ENCODE data around the gene CDC73. TPM values are rescaled to one million over a fixed set of nuclear protein-coding genes. Genes with fewer than 3 reads are reported as not detected.
"Not testable (repeated sequence)": the region's sequence is repeated elsewhere in the genome, so short reads cannot be mapped to it uniquely, and the experiment has no call there.

The CDC73 gene
- total RNA-seq, 1 experiment from 2014 or later, result 18.9 TPM

DNA sequence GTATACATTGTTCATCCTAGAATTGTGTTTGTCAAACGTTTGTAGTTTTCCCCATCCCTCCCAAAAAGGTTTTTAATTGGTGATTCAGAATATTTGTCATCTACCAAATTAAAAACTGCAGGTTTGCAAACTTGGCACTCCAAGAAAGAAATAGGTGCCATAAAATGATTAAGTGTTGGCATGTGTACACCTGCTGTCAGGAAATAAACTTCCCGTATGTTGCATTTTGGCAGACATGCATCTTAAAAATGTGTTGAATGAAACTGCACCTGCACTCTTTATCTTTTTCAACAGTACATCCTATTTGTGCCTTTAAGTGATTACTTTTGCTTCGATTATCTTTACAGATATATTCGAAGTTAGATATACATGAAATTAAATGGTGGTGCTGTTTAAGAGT, 57.3 kb downstream of the CDC73 start:
- no peak for DNase-seq (ENCODE audit: low read depth)

DNA sequence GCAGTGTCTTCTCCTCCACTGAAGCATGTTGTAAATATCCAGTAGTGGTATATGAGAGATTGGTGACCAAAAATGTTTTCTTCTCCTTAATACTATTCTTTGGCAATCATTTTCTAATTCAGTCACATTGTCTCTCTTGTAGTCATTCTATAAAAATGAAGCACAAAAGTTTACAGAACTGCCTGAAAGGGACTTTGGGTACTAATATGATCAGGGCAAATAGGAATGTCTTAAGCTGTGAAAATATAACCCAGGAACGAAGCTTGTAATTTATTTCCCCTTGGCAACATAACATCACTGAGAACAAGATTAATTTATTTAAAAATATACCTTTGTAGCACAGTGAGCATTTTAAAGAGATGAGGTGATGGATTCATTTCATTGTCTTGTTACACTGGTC, 59.7 kb downstream of the CDC73 start:
- DNase-seq (ENCODE audit: low read depth), result no peak

GRCh38 chr1:193181985-193182384, 60.2 kb downstream of the CDC73 start:
- DNase-seq (ENCODE audit: low read depth), result peak; percentile 11

GRCh38 chr1:193183019-193183627, 61.3 kb downstream of the CDC73 start:
- DNase-seq (ENCODE audit: low read depth), result peak; percentile 44

DNA sequence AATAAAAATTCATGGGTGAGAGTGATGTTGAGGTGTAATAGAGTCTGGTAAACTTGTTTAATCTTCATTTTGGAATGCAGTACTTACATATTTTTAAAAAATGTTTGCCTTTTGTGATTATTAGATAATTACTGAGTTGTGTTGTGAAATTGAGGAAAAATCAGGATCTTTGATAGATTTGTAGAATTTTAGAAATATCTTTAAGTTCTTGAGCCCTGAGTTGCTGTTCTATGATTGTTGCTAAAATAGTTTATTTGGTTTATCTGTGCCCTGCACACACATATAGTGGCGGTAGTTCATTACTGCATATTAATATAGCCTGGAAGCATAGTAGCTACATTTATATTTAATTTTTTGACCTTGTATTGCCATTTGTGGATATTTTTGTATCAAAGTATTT, 62.9 kb downstream of the CDC73 start:
- DNase-seq (ENCODE audit: low read depth), result no peak

DNA sequence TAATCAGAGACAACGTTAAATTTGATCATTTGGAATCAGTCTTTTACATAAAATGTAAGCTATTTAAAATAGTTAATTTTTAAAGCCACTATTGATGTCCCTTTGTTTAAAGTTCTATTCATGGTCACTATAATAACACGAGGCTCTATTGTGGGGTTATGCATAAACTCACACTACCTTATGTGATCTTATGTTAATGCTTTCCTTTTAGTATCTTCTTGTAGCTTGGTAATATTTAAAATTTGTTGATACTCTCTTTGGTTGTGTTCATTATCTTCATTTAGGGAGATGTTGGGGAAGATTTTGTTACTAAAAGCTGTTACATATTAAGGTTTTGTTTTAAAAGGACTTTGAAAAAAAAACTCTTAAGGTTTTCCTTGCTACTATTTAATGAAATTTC, 63.4 kb downstream of the CDC73 start:
- no peak for DNase-seq (ENCODE audit: low read depth)

- DNase-seq (ENCODE audit: low read depth), result peak; percentile 42
Observed at GRCh38 chr1:193185901-193186731, 64.3 kb downstream of the CDC73 start, which contains the start of gene B3GALT2. TSS of gene B3GALT2 (minus strand) at chr1:193186613. CDS start at chr1:193181562, 5,051 bp downstream.

DNA sequence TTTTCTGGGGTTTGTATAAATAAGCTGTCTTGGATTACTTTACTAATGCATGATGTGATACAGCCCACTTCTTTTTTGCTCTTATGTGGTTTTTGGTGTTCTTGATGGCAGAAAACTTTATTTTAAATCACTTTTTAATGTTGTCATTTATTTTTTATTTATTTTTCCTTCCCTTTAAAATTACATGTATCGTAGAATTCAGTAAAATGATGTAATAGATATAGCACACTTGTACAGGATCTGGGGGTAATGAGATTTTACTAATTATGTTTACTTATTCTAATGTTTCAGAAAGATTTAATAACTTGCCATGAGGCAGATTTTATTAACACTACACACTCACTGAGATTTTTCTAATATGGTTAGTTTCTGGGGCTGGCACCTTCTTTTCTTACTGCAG, 65.3 kb downstream of the CDC73 start:
- no peak for DNase-seq (ENCODE audit: low read depth)

GRCh38 chr1:193188915-193189314, 67.1 kb downstream of the CDC73 start:
- DNase-seq (ENCODE audit: low read depth), result not testable (repeated sequence)

GRCh38 chr1:193189442-193190095, 67.7 kb downstream of the CDC73 start:
- no peak for DNase-seq (ENCODE audit: low read depth)

GRCh38 chr1:193190096-193190744, 68.4 kb downstream of the CDC73 start:
- peak; percentile 14 for DNase-seq (ENCODE audit: low read depth)

DNA sequence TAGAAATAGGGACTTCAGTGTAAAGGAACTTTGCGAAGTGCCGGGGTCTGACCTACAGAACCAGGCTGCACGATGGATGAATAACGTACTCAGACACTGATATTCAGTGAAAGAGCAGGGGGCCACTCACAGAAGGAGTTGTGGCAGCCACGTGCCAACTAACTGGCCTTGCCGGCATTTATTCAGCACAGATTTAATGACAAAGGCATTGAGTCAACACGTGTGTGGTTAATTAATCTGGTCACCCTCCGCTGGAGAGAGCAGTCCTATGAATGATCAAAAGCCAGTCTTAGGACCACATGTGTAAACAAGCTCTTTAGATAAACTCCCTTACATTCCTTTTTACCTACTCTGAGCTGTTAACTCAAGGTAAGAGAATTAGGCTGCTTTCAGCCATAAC, 70.8 kb downstream of the CDC73 start:
- no peak for DNase-seq (ENCODE audit: low read depth)

DNA sequence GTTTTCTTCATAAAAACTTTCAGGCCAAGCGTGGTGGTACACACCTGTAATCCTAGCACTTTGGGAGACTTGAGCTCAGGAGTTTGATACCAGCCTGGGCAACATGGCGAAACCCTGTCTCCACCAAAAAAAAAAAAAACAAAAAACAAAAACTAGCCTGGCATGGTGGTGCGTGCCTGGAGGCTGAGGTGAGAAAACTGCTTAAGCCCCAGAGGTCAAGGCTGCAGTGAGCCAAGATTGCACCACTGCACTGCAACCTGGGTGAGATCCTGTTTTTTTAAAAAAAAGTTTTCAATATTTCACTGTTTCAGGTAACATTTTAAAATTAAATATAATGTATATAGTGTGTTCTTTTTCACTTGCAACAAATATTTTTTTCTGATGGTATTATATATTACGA, 78.1 kb downstream of the CDC73 start:
- DNase-seq (ENCODE audit: low read depth), result no peak

- no peak for DNase-seq (ENCODE audit: low read depth)
Observed at GRCh38 chr1:193201021-193201420, 79.2 kb downstream of the CDC73 start.

DNA sequence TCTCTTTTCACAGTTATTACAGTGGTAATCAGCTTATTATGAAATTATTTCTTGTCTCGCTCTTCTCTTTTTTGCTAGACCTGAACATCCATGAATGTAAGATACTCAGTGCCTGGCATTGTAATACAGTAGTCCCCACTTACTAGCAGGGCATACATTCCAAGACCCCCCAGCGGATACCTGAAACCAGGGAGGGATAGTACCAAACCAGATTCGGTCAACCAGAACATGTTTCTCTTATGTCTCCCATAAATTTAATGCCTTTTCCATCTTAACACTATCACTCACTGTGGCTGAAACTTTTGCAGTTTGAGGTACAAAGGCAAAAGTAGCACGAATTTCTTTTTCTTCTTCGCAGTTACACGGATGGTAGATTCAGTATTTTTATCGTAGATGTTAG, 89.2 kb downstream of the CDC73 start:
- no peak for DNase-seq (ENCODE audit: low read depth)

DNA sequence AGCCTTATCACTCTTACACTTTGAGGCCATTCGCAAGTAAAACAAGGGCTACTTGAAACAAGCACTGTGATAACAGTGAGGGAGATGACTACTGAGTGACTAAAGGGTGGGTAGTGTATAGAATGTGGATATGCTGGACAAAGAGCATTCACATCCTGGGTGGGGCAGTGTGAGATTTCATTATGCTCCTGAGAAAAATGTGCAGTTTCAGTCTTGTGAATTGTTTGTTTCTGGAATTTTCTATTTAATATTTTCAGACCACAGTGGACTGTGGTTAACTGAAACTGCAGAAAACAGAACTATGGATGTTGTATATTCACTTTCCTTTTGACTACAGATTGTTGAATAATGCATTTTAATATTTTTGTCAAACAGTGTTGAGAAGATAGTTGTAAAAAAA, 89.7 kb downstream of the CDC73 start:
- DNase-seq (ENCODE audit: low read depth), result peak; percentile 64

GRCh38 chr1:193212637-193213036, 90.8 kb downstream of the CDC73 start:
- DNase-seq (ENCODE audit: low read depth), result no peak

DNA sequence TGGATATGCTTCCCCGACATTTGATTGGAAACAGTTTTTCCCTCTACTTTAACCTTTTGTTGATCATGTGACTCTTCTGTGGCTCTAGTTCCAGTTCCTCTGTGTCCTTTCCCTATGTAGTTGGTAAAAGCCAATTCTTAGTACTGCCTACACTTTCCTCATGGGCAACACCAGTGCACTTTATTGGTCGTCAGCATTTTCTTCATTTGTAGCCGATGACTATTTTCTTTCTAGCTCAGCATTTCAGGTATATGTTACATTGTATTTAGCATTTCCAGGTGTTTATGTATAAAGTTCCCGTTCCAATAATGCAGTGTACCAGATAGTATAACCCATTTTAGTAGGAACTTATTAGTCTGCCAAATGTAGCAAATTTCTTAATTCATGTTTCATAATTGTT, 92.2 kb downstream of the CDC73 start:
- DNase-seq (ENCODE audit: low read depth), result no peak

- DNase-seq (ENCODE audit: low read depth), result no peak
Observed at GRCh38 chr1:193216920-193217319, 95.1 kb downstream of the CDC73 start.

GRCh38 chr1:193219391-193219790, 97.6 kb downstream of the CDC73 start:
- no peak for DNase-seq (ENCODE audit: low read depth)

- peak; percentile 35 for DNase-seq (ENCODE audit: low read depth)
Observed at GRCh38 chr1:193221651-193222050, 99.8 kb downstream of the CDC73 start.

DNA sequence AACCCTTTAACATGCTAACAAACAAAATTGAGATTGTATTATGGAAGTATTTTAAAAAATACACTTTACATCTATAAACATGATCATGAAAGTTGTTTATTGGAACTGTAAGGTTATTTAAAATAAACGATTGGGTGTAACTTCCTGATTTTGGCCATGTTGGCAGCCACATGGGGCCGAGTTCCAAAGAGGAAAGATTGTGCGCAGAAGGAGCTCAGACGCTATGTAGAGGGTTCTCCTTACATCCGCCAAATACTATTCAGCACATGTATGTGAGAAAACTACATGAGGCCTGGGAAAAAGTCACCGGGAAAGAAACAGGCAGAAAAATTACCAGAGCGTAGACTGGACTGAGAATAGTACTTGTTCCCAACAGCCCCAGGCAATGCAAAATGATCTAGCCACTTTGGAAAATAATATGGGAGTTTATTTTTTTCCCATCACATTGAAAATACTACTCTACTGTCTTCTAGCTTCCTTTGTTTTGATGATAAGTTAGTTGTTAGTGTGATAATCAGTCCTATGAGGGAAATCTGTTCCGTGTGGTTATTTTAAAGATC, 100.3 kb downstream of the CDC73 start:
- DNase-seq (ENCODE audit: low read depth), result peak; percentile 36

Measured in RPMI7951 (cell line).